GM21529 (cell line): ENCODE results near the gene KHDC4.
A peak's percentile ranks its signal among the peaks of the same experiment; 100 is the strongest.
"Not testable (repeated sequence)": the region's sequence is repeated elsewhere in the genome, so short reads cannot be mapped to it uniquely, and the experiment has no call there.

Experiments used
- ATAC-seq: cut with Tn5 transposase; IDR thresholded peaks from one replicate; pipeline ENCODE4 v1.9.1; 2021; ENCODE audit not compliant: unreplicated experiment

The KHDC4 gene

DNA sequence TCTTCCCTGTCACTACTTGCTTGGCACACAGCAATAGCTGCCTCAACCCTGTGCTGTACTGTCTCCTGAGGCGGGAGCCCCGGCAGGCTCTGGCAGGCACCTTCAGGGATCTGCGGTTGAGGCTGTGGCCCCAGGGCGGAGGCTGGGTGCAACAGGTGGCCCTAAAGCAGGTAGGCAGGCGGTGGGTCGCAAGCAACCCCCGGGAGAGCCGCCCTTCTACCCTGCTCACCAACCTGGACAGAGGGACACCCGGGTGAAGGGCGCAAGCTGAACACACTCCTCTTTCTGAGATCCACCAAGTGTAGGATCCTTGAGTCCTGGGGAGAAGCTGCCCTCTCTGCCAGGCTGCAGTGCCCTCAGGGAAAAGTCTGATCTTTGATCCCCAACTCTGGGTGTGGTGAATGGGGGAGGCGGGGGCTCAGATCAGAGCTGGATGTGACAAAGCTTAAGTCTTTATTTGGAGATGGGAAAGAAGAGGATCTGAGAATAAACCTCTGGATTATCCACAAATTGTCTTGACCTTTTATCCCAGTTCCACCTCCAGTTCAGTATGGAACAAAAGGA is 8.4 kb upstream of the KHDC4 start:
- ATAC-seq: no peak

DNA sequence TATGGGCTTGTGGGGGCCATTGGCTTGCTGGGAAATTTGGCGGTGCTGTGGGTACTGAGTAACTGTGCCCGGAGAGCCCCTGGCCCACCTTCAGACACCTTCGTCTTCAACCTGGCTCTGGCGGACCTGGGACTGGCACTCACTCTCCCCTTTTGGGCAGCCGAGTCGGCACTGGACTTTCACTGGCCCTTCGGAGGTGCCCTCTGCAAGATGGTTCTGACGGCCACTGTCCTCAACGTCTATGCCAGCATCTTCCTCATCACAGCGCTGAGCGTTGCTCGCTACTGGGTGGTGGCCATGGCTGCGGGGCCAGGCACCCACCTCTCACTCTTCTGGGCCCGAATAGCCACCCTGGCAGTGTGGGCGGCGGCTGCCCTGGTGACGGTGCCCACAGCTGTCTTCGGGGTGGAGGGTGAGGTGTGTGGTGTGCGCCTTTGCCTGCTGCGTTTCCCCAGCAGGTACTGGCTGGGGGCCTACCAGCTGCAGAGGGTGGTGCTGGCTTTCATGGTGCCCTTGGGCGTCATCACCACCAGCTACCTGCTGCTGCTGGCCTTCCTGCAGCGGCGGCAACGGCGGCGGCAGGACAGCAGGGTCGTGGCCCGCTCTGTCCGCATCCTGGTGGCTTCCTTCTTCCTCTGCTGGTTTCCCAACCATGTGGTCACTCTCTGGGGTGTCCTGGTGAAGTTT is 7.8 kb upstream of the KHDC4 start:
- ATAC-seq: no peak

DNA sequence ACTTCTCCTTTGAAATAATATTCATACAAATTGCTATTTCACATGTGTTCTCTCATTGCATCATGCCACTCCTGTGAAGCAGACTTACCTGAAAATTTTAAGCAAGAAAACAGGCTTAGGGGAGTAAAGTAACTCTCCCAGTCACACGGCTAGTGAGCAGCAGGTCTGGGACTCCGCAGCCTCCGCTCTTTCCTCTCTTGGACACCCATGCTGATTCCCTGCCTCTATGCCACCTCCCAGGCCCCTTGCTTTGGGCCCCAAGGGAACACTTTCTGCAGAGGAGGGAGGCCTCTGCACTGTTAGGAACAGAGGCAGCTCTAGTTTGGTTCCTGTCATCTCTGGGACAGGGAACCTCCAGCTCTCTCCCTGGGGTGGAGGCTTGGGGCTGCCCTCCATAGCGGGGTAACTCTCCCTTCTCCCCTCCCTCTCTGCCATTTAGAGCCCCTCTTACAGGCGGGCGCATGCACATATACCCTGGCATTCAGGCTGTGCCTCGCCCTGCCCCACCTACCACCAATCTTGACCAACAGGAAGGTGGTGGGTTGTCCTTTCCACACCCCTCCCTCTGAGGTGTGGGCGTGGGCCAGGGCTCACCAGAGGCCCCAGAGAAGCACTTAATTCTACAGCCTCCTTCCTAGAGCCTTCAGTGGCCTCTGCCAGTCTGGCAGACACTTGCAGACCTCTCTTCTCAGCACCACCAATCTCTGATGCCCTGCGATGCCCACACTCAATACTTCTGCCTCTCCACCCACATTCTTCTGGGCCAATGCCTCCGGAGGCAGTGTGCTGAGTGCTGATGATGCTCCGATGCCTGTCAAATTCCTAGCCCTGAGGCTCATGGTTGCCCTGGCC is 7.0 kb upstream of the KHDC4 start, which contains the start of gene RXFP4:
RXFP4 (plus strand) TSS at position 646 of the 852 bp plus-strand sequence; CDS start at position 718, 72 bp downstream.
- ATAC-seq: no peak

DNA sequence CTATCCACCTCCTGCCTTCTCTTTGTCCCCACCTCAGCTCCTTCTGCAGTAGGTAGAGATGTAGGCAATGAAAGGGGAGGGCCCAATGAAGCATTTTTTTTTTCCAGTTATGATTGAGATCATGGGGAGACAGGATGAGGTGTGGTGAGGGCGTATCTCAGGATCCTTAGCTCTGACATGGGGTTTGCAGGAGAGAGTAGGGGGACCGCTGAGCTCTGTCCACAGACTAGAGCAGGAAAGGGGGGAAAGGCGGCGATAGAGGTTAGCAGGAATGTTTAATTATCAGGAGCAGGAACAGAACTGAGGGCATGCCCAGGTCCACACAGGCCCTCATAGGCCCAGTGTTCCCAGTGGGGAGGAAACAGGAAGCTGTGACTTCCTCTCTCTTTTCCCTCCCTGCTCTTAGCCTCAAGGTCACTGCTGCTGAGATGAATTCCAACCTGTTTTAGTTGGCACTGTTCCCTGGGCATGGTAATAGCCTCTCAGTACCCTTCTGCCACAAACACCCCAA is 6.3 kb upstream of the KHDC4 start:
- no peak for ATAC-seq

DNA sequence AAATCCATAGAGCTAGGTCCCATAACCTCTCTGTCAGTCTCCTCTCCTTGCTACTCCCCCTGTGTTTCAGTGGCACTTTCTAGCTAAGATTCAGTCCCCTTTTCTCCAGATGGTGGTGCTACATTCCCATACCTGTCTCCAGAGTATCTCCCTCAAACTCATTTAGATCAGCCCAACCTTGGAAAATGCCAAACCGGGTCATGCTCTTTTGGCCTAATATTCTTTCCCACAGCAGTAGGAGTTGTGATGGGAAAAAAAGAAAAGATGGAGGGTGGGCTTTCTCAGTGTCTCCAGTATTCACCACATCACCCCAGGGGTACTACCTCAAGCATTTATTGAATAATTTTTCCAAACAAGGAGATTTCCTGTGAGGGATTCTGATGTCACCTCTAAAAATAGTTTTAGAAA is 4.0 kb upstream of the KHDC4 start:
- ATAC-seq: no peak

DNA sequence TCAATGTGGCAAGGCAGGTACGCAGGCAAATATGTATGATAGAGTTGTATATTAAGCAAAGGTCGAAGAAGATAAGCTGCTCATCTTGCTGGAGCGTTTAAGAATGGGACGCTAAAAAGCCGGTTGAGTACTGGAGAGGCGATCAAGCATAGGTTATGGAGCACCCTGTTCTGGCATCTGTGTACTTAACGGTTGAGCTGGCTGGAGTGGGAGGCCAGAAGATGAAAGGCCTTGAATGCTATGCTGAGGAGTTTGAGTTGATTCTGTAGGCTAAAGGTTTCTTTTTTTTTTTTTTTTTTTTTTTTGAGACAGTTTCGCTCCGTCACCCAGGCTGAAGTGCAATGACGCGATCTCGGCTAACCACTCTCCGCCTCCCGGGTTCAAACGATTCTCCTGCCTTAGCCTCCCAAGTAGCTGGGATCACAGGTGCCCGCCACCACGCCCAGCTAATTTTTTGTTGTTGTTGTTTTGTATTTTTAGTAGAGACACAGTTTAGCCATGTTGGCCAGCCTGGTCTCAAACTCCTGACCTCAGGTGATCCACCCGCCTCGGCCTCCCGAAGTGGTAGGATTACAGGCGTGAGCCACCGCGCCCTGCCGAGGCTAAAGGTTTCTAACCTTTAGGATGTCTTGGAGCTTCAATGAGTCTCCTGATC is 850 bp upstream of the KHDC4 start:
- ATAC-seq: no peak

DNA sequence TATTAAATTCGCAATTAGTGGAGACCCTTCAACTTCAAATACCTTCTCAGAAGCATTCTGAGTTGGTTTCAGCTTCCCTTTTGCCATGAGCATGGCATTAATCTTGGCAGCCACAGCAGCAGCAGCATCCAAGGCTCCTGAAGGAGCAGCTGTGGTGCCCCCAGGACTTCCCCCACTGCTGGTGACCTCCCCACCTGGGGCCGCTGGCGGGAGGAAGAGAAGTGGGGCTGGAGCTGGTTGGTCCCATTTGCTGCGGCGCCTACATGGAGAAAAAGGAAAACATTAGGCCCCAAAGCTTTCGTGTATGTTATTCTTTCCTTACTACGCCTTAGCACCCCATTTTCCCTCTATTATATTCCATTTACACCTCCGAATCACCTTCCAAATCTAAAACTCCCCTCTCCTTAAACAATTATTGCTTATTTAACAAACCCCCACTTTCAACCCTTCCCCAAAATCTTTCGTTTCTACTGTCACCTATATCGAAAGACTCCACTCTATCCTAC is 569 bp downstream of the KHDC4 start:
- no peak for ATAC-seq

DNA sequence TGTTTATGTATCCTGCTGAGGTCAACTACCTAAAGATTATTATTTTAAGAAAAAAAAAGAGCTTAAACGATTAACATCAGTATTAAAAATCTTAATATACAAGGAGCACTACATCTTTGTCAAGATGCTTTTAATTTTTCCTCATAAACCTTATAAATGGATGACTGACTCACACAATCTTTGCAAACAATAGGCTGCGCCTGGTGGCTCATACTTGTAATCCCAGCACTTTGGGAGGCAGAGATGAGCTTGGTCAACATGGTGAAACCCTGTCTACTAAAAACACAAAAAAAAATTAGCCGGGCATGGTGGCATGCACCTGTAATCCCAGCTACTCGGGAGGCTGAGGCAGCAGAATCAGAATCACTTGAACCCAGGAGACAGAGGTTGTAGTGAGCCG is 1.7 kb downstream of the KHDC4 start:
- ATAC-seq: no peak

DNA sequence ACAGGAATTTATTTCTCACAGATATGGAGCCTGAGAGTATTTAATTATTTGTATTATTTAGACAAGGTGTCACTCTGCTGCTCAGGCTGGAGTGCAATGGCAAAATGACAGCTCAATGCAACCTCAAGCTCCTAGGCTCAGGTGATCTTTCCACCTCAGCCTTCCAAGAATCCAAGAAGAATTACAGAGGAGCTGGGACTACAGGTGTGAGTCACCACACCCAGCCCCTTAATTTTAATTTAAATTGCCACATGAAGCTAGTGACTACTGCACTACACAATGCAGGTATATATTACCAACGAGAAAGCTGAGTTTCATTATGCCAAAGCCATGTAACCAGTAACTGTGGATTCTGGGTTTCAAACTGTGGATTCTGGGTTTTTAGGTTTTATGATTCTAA is 2.1 kb downstream of the KHDC4 start:
- no peak for ATAC-seq

DNA sequence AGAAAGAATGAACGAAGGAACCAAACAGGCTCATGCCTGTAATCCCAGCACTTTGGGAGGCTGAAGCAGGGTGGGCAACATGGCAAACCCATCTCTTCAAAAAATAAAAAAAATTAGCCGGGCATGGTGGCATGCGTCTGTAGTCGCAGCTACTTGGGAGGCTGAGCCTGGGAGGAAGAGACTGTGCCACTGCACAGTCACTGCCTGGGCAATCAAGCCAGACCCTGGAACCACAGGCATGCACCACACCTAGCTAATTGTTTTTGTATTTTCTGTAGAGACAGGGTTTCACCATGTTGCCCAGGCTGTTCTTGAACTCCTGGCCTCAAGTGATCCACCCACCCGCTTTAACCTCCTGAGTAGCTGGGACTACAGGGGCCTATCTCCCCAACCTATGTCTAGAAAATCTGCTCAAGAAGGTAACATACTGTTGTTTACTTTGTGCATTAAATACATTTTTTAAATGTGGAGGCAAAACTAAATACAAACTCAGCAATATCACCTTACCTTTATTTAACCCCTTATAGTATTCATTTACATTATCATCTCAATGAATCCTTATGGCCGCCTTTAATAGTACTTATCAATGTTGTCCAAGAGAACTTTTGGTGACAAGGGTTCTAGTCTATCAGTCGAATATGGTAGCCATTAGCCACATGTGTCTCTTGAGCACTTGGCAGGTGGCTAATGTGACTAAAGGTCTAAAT is 2.7 kb downstream of the KHDC4 start:
- ATAC-seq: no peak

DNA sequence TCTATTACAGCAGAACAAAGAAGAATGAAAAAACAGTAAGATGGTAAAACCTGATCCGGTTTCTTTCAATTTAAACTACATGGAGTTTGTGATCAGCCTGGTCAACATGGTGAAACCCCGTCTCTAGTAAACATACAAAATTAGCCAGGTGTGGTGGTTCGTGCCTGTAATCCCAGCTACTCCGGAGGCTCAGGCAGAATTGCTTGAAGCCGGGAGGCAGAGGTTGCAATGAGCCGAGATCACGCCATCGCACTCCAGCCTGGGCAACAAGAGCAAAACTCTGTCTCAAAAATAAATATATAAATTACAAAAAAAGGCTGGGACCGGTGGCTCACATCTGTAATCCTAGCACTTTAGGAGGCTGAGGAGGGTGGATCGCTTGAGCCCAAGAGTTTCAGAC is 3.5 kb downstream of the KHDC4 start:
- not testable (repeated sequence) for ATAC-seq

DNA sequence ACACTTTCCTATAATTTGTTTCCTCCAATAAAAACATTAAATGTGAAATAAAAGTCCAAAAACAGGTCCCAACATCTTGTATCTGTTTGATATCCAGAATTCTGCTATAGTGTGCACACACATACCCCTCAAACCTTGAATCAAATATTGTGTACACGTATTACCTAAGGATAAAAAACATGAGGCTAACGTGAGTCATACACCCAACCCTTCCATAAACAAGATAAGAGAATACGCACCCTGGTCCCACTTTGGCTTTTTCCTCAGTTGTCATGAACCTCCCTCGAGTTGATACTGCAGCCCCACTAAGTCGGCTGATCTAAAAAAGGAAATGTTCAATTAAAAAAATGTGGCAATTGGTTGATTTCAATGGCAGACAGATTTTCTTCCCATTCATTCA is 5.2 kb downstream of the KHDC4 start:
- no peak for ATAC-seq

DNA sequence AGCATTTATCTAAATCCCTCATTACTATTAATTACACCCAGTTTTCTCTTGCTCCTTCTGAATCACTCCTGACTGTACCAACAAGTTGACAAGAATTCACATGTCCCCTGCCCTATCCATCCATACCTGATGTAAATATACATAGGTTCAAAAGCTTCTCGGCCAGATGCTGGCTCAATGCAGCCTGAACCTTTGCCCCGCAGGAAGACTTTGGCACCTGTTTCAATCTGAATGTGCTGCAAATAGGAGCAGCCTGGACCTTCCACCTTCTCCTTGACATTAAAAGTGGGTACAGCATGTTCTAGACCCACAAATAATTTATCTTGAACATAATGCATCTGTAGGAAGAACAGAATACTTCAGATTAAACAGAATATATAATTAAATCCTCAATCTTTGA is 8.7 kb downstream of the KHDC4 start:
- no peak for ATAC-seq

DNA sequence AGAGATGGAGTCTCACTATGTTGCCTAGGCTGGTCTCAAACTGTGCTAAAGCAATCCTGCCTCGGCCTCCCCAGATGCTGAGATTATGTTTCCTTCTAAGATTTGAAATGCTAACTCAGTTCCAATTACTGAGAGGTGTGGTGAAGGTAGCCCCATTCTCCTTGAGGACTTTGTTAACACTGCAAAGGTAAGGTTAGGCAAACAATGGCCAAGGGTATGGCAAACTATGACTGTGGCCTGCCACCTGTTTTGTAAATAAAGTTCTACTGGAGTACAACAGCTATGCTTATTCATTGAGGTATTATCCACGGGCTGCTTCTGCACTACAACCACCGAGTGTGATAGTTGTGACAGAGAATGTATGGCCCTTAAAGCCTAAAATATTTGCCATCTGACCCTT is 13.5 kb downstream of the KHDC4 start:
- ATAC-seq: no peak

DNA sequence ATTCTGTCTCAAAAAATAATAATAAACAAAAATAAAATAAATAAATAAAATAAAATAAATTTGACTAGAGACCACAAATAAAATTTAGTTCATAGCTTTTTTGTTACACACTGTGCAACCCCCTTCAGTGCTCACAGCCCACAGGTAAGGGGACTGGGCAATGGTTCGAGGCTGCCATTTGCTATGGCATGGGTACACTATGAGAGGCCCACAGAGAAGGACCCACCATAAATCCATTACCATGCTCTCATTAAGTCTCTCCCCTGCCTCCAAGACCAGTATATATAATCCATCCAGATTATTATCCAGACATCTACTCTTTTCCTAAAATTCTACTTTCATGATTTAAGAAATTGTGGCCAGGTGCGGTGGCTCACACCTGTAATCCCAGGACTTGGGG is 14.4 kb downstream of the KHDC4 start:
- ATAC-seq: no peak

DNA sequence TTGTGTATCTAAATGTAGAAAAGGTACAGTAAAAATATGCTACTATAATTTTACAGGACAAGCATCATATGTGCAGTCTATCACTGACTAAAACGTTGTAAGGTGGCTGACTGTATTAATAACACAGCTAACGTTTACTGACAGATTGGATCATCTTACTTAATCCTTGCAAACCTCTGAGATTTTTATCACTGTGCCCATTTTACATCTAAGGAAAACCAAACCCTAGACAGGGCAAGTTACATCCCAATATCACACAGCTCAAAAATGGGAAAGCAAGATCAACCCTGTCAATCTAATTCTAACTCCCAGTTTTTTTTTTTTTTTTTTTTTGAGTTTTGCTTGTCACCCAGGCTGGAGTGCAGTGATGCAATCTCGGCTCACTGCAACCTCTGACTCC is 15.6 kb downstream of the KHDC4 start:
- no peak for ATAC-seq

DNA sequence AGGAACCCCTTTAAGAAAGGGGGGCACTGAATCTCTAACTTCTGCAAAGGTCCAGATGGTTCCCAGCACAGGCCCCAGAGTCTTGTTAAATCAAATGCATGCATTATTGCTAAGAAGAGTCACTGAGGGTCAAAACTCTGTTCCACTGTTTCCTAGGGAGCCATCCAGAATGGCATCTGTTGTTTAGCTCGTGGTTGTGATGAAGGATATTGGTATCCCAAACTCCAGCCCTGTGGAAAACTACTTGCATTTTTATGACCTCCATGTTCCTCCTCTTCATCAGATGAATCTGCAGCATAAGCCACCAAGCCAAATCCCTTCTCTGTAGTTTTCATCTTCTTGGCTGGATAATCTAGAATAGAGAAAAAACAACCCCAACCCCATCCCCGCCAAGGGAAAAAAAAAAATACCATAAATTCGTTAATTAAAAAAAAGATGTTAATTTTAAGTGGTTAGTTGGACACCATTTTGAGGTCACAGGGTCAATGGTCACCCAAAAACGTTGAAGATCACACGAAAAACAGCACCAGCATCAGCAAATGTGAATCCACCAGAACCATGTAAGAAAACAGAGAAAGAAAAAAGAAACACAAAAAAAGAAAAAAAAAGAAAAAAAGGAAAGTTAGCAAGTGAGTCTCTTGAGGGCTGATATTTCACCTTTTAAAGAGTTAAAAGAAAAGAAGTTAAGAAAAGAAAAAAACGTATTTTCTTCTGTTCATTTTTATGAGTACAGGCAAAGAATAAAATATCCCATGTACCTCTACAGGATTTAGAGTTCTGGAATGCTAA is 20.1 kb downstream of the KHDC4 start:
- ATAC-seq: no peak

DNA sequence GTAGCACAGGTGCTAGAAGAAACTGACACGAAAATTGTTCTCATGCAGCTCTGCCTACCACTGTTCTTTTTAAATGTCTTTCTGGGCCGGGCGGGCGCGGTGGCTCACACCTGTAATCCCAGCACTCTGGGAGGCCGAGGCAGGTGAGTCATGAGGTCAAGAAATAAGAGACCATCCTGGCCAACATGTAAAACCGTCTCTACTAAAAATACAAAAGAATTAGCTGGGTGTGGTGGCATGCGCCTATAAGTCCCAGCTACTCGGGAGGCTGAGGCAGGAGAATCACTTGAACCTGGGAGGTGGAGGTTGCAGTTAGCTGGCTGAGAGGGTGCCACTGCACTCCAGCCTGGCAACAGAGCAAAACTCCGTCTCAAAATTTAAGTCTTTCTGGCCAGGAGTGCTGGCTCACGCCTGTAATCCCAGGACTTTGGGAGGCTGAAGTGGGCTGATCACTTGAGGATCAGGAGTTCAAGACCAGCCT is 22.1 kb downstream of the KHDC4 start:
- ATAC-seq: no peak

DNA sequence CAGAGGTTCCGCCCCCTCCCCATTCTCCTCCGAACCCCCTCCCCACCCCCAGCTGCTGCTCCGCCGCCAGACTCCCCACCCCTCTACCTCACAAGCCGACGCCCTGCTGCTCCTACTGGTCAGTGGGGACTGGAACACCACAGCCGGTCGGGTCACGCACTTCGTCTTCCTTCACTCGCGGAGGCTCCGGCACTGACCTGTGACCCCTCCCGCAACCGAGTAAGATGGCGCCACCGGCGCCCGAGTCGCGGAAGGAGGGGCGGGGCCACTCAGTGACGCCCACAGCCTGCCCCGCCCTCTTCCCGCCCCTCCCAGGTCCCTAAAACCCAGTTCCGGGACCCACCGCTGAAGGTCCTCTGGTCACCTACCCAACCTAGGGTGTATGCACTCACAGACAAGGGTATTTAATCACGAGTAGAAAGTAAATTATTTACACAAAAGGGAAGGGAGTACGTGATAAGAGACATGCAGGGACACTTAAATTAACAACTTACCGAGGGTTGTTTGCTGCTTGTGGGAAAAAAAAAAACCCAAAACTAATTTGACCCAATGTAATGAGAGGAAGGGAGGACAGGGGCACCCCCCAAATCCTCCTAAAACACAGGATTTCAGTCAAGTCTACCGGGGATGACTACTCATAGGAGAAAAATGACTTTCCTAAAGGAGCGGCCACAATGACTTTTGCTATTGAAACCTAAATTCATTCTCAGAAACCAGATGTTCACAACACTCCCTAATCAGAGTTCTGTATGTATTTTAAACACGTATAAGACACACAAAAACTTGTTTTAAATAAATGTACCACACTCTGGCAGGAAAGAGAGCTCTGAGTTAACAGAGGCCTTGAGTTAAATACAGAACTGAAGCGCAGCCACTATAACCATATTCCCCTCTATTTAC is 22.8 kb downstream of the KHDC4 start, which contains the start of gene RIT1:
RIT1 (minus strand) TSS at position 194 of the 900 bp plus-strand sequence. CDS start 588 bp downstream, outside the sequence.
- ATAC-seq: peak; percentile 85
